ENCODE results near the gene FANCD2.
"Not testable (repeated sequence)": the region's sequence is repeated elsewhere in the genome, so short reads cannot be mapped to it uniquely, and the experiment has no call there.

The FANCD2 gene

DNA sequence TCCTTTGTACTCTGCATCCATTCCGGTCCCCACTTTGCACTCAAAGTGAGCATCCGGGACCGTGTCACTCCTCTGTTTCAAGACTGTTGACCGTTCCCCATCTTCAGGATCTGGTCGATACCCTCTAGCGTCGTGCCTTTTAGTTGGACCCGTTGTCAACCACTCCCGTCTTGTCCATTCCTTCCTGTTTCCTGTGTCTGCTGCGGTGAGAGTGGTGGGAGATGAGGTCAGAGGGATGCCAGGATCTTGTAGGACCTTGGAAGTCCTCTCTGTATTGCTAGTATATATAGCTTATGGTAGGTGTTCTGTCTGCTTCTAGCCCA lies 89.9 kb downstream of the FANCD2 start:
- ATAC-seq (peak; percentile 42), DNase-seq (ENCODE audit: low spot score in 2 of 2) (no peak)
- peaks cover 11% of the 10 kb centered on the region for H3K4me1 Mint-ChIP-seq
- H3K4me3 Mint-ChIP-seq: peak overlapping the region; percentile 92
- peaks cover 60% of the 10 kb centered on the region for H3K36me3 Mint-ChIP-seq
- H3K9me3 Mint-ChIP-seq: no peaks in the 10 kb centered on the region
- peak overlapping the region; percentile 96 for H3K27ac Mint-ChIP-seq

DNA sequence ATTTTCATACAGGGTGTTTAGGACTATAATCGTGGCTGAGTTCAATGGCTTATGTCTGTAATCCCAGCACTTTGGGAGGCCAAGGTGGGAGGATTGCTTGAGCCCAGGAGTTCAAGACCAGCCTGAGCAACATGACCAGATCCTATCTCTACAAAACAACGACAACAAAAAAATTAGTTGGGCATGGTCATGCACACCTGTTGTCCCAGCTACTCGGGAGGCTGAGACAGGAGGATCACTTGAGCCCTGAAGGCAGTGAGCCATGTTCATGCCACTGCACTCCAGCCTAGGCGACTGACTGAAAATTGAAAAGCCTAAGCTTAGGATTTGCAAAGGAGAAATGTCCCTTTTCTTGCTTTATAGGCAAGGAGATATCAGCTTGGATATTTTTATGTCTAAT lies 90.7 kb downstream of the FANCD2 start:
- DNase-seq (ENCODE audit: low spot score in 2 of 2) (no peak), ATAC-seq (no peak)
- peaks cover 11% of the 10 kb centered on the region for H3K4me1 Mint-ChIP-seq
- H3K27ac Mint-ChIP-seq: peak overlapping the region; percentile 96
- H3K9me3 Mint-ChIP-seq: no peaks in the 10 kb centered on the region
- H3K36me3 Mint-ChIP-seq: peaks cover 69% of the 10 kb centered on the region
- H3K4me3 Mint-ChIP-seq: peak overlapping the region; percentile 92

GRCh38 chr3:10119376-10119775 lies 93.1 kb downstream of the FANCD2 start:
- ATAC-seq (no peak), DNase-seq (ENCODE audit: low spot score in 2 of 2) (no peak)
- peaks cover 27% of the 10 kb centered on the region for H3K4me1 Mint-ChIP-seq
- H3K27ac Mint-ChIP-seq: no peak overlapping the region
- H3K4me3 Mint-ChIP-seq: no peak overlapping the region
- H3K36me3 Mint-ChIP-seq: peaks cover 93% of the 10 kb centered on the region
- no peaks in the 10 kb centered on the region for H3K9me3 Mint-ChIP-seq

DNA sequence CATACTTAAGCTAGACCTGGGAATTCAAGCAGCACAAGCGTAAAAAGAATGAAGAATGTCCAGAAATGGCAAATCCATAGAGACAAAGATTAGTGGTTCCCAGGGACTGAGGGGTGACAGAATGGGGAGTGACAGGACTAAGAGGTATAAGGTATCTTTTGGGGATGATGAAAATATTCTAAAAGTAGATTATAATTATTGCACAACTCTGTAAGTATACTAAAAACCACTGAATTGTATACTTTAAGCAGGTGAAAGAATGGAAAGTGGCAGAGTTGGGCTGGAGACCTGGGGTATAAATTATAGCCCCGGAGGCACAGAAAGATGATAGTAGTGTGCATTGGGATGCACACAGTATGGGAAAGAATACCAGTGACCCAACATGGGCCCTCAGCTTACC lies 94.8 kb downstream of the FANCD2 start:
- Mint-ChIP-seq H3K4me3 (no peak overlapping the region), H3K36me3 (peaks cover 100% of the 10 kb centered on the region), H3K27ac (peak overlapping the region; percentile 44), H3K9me3 (no peaks in the 10 kb centered on the region), H3K4me1 (peaks cover 33% of the 10 kb centered on the region)
- no peak for DNase-seq (ENCODE audit: low spot score in 2 of 2)
- no peak for ATAC-seq

DNA sequence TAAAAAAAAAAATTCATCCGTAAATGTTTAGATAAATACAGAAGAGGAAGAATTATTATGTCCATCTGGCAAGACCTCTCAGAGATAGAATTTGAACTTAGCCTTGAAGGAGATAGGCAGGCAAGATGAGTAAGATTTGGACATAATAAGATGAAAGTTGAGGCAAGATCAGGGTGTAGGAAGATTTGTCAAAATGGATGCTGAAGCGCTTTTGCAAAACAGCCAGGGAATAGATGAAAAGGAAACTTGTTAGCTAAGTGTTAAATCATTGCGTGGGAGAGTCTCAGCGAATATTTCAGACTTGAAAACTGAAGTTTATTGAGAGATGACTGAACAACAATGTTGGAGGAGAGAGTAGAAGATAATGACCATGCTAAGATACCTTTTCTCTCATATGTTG lies 96.5 kb downstream of the FANCD2 start:
- no peak for ATAC-seq
- no peak overlapping the region for H3K4me3 Mint-ChIP-seq
- no peaks in the 10 kb centered on the region for H3K9me3 Mint-ChIP-seq
- H3K4me1 Mint-ChIP-seq: peaks cover 24% of the 10 kb centered on the region
- no peak for DNase-seq (ENCODE audit: low spot score in 2 of 2)
- H3K36me3 Mint-ChIP-seq: peaks cover 100% of the 10 kb centered on the region
- H3K27ac Mint-ChIP-seq: peak overlapping the region; percentile 11

- H3K27ac Mint-ChIP-seq; H3K4me3 Mint-ChIP-seq; H3K9me3 Mint-ChIP-seq; H3K36me3 Mint-ChIP-seq; ATAC-seq; DNase-seq (ENCODE audit: low spot score in 2 of 2); H3K4me1 Mint-ChIP-seq: not testable (repeated sequence)
Observed at GRCh38 chr3:10135872-10136271, 109.6 kb downstream of the FANCD2 start.

GRCh38 chr3:10136426-10137005 lies 110.3 kb downstream of the FANCD2 start:
- no peak for DNase-seq (ENCODE audit: low spot score in 2 of 2)
- Mint-ChIP-seq H3K4me1 (no peaks in the 10 kb centered on the region), H3K4me3 (no peak overlapping the region), H3K36me3 (peaks cover 4% of the 10 kb centered on the region), H3K27ac (no peak overlapping the region), H3K9me3 (no peaks in the 10 kb centered on the region)
- no peak for ATAC-seq

- Mint-ChIP-seq H3K4me1 (no peaks in the 10 kb centered on the region), H3K36me3 (peaks cover 8% of the 10 kb centered on the region), H3K9me3 (no peaks in the 10 kb centered on the region), H3K4me3 (no peak overlapping the region), H3K27ac (no peak overlapping the region)
- DNase-seq (ENCODE audit: low spot score in 2 of 2) (no peak), ATAC-seq (no peak)
Observed at GRCh38 chr3:10137178-10137577, 110.9 kb downstream of the FANCD2 start.

- no peaks in the 10 kb centered on the region for H3K9me3 Mint-ChIP-seq
- peaks cover 47% of the 10 kb centered on the region for H3K36me3 Mint-ChIP-seq
- ATAC-seq: no peak
- no peak for DNase-seq (ENCODE audit: low spot score in 2 of 2)
- peak overlapping the region; percentile 92 for H3K4me3 Mint-ChIP-seq
- H3K4me1 Mint-ChIP-seq: peaks cover 16% of the 10 kb centered on the region
- peak overlapping the region; percentile 94 for H3K27ac Mint-ChIP-seq
Observed at GRCh38 chr3:10140996-10141546, 114.8 kb downstream of the FANCD2 start.

DNA sequence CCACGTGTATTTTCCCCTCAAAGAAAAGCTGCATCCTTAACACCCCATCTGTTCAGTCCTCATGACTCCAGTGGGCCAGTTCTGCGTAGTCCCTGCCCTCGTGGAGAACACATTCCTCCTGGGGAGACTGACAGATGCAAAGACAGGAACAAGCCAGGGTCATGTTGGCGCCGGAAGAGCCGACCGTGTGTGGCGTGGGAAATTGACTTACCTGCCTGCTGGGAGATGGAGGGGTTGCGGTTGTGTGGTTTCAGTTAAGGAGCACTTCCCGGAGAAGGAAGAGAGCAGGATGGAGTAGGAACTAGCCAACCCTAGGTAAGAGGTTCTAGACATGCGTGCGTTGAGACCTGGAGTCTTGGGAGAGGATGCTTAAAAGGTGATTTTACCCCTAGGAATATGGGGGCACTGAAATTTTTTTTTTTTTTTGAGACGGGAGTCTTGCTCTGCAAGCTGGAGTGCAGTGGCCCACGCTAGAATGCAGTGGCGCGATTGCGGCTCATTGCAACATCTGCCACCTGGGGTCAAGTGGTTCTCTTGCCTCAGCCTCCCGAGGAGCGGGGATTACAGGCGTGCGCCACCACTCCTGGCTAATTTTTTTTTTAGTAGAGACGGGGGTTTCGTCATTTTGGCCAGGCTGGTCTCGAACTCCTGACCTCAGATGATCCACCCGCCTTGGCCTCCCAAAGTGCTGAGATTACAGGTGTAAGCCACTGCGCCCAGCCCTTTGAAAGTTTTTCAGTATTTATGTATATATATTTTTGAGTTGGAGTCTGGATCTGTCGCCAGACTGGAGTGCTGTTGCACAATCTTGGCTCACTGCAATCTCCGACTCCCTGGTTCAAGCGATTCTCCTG lies 116.7 kb downstream of the FANCD2 start:
- Mint-ChIP-seq H3K36me3 (peaks cover 65% of the 10 kb centered on the region), H3K27ac (peak overlapping the region; percentile 94), H3K9me3 (no peaks in the 10 kb centered on the region), H3K4me1 (peaks cover 16% of the 10 kb centered on the region), H3K4me3 (peak overlapping the region; percentile 92)
- ATAC-seq: no peak
- DNase-seq (ENCODE audit: low spot score in 2 of 2): no peak

DNA sequence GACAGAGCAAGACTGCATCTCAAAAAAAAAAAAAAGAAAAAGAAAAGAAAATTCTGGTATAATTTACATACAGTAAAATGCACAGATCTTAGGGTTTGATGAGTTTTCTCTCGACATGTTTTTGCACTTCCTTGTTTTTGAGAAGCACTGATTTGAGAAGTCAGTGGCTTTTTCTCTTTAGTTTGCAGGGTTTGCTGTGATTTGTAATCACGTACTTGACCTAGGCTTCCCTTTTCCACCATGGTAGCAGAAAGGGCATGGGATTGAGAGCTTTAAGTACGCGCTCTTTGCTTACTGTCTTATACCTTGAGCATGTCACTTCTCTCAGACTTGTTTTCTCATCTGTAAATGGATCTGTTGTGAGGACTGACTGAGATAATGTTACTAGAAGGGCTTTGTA lies 119.4 kb downstream of the FANCD2 start:
- no peak for DNase-seq (ENCODE audit: low spot score in 2 of 2)
- H3K36me3 Mint-ChIP-seq: peaks cover 93% of the 10 kb centered on the region

GRCh38 chr3:10149226-10149625 lies 123.0 kb downstream of the FANCD2 start:
- Mint-ChIP-seq H3K4me3 (no peak overlapping the region), H3K36me3 (peaks cover 100% of the 10 kb centered on the region), H3K9me3 (no peaks in the 10 kb centered on the region), H3K27ac (no peak overlapping the region), H3K4me1 (peaks cover 19% of the 10 kb centered on the region)
- DNase-seq (ENCODE audit: low spot score in 2 of 2) (no peak), ATAC-seq (no peak)

More for the DNA sequence above, 119.4 kb downstream of the FANCD2 start:
- ATAC-seq: no peak
- Mint-ChIP-seq H3K27ac (peak overlapping the region; percentile 52), H3K9me3 (no peaks in the 10 kb centered on the region), H3K4me1 (peaks cover 27% of the 10 kb centered on the region), H3K4me3 (peak overlapping the region; percentile 45)

- DNase-seq (ENCODE audit: low spot score in 2 of 2) (no peak), ATAC-seq (no peak)
- Mint-ChIP-seq H3K4me3 (no peak overlapping the region), H3K4me1 (peaks cover 11% of the 10 kb centered on the region), H3K36me3 (peaks cover 94% of the 10 kb centered on the region), H3K27ac (peak overlapping the region; percentile 66), H3K9me3 (no peaks in the 10 kb centered on the region)
Observed at GRCh38 chr3:10150987-10151386, 124.8 kb downstream of the FANCD2 start.

Measured in stimulated activated effector memory CD8-positive, alpha-beta T cell treated with anti-CD3 and anti-CD28 coated beads, Interleukin-12 subunit alpha, Interleukin-12 subunit beta, amount 100 ng/mL, for 72 hours (primary cell).